Lower lobe of right lung (tissue), 2 donors: ENCODE measurements around the gene PPY. TPM values are rescaled to one million over a fixed set of nuclear protein-coding genes. Genes with fewer than 3 reads are reported as not detected.
"Not testable (repeated sequence)": the region's sequence is repeated elsewhere in the genome, so short reads cannot be mapped to it uniquely, and the experiment has no call there.

ENCODE experiments used
- ATAC-seq, 2 donors: fragments of 200-7000 bp; cut with Tn5 transposase; one replicate each; pipeline ENCODE4 v1.9.1; 2020 to 2022; ENCODE audit warnings: mild to moderate bottlenecking in 2 of 2, moderate library complexity in 2 of 2
- DNase-seq: peaks from one replicate; pipeline ENCODE4 v3.0.0-alpha.2; 2020
- H3K27ac ChIP-seq: fragments of 200-600 bp; one replicate; pipeline ENCODE4 v1.8.0; 2022
- H3K27me3 ChIP-seq: fragments of 200-600 bp; one replicate; pipeline ENCODE4 v1.8.0; 2022; ENCODE audit warnings: low read depth
- H3K36me3 ChIP-seq: fragments of 200-600 bp; one replicate; pipeline ENCODE4 v1.8.0; 2022; ENCODE audit warnings: mild to moderate bottlenecking
- H3K4me1 ChIP-seq: fragments of 200-600 bp; one replicate; pipeline ENCODE4 v1.8.0; 2022
- H3K4me3 ChIP-seq: fragments of 200-600 bp; one replicate; pipeline ENCODE4 v1.8.0; 2022; ENCODE audit warnings: mild to moderate bottlenecking
- H3K9me3 ChIP-seq: fragments of 200-600 bp; one replicate; pipeline ENCODE4 v1.8.0; 2022
- CTCF ChIP-seq: fragments of 200-600 bp; IDR thresholded peaks from one replicate; pipeline ENCODE4 v1.8.0; 2022; ENCODE audit warnings: antibody characterized with exemption, mild to moderate bottlenecking
- intact Hi-C: fragments of 100-400 bp; cut with DNase I; formaldehyde crosslinking; loops from one replicate; pipeline ENCODE4 v1.11.0; 2022
- total RNA-seq: library from RNA; stranded (reverse); fragmentation: NEBNext Ultra II Directional; extraction: Animal tissue kit (Norgen Biotek cat#: 25700); gene quantifications from one replicate; pipeline ENCODE4 v1.2.1, GENCODE V29; 2021
- donor health status: DM: no; HTN: yes; CAD: no; lungs with severe emphysema.

PPY gene
- total RNA-seq, 1 donor from 2014 or later = not detected

GRCh38 chr17:43935204-43935925 is 6.9 kb downstream of the PPY start:
- Histone ChIP-seq H3K4me1 (peaks cover 4% of the 10 kb centered on the region), H3K27me3 (peaks cover 23% of the 10 kb centered on the region), H3K27ac (no peak overlapping the region), H3K4me3 (no peak overlapping the region), H3K9me3 (no peaks in the 10 kb centered on the region), H3K36me3 (no peaks in the 10 kb centered on the region)
- no peak for TF ChIP-seq CTCF
- intact Hi-C loops = no loop called here
- ATAC-seq (no peak), DNase-seq (no peak)

DNA sequence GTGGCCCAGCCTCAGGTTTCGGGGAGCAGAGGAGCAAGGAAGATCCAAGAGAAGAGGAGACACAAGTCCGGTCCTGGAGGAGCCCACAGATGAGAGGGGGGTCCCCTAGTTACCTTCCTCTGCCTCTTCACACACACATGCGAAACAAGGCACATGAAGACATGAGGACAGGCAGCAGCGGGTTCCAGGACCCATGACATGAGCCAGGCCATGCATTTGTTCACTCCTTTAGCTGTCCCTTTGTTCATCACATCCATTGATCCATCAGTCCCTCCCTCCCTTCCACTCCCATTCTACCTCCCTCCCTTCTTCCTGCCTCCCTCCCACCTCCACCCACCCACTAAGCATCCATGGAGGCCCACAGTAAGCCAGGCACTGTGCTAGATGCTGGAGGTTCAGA is 9.4 kb downstream of the PPY start:
- no peaks in the 10 kb centered on the region for H3K36me3 ChIP-seq
- H3K27me3 ChIP-seq = peaks cover 12% of the 10 kb centered on the region
- no peak for DNase-seq
- H3K9me3 ChIP-seq = no peaks in the 10 kb centered on the region
- H3K4me3 ChIP-seq = no peak overlapping the region
- ATAC-seq = no peak
- TF ChIP-seq CTCF = no peak
- H3K27ac ChIP-seq = no peak overlapping the region
- peaks cover 1% of the 10 kb centered on the region for H3K4me1 ChIP-seq
- intact Hi-C loops = no loop called here

DNA sequence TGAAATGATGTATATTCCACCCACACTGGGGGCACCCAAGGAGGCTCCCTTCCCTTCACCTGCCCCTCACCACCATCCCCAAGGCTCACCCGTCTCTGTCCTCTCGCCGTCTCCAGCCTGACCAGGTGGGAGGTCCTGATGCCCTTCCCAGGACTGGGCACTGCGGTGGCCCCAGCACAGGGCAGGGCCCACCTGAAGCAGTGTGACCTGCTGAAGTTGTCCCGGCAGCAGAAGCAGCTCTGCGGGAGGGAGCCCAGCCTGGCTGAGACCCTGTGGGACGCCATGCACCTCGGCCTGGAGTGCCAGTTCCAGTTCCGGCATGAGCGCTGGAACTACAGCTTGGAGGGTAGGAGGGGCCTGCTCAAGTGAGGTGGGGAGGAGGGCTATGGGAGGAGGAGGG is 9.9 kb downstream of the PPY start:
- no peak overlapping the region for H3K27ac ChIP-seq
- H3K4me3 ChIP-seq = no peak overlapping the region
- no peak for TF ChIP-seq CTCF
- peaks cover 3% of the 10 kb centered on the region for H3K4me1 ChIP-seq
- intact Hi-C loops = no loop called here
- no peak for DNase-seq
- H3K36me3 ChIP-seq = no peaks in the 10 kb centered on the region
- peaks cover 9% of the 10 kb centered on the region for H3K27me3 ChIP-seq
- ATAC-seq = no peak
- H3K9me3 ChIP-seq = no peaks in the 10 kb centered on the region

DNA sequence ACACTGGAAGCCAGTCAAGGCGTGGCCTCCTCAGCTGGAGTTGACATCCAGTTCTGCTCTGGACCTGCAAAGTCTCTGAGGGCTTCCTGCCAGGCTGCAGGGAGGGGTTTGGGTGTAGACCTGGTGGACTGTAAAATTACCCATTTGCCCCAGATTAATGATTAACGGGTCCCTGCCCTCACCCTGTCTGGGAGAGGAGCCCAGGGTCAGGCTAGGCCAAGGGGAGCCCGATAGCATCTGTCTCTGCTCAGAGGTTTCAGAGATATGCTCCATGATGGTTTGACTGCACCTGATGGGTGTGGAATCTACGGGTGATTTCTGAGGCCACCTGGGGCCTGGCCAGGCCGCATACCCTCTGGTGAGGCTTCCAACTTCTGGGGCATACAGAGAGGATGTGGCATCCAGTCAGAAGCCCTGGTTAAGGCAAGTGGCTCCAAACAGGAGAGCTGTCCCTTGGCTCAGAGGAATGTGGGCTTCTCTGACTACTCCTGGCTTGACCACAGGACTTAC is 11.2 kb downstream of the PPY start:
- DNase-seq = no peak
- H3K27me3 ChIP-seq = peaks cover 10% of the 10 kb centered on the region
- no peaks in the 10 kb centered on the region for H3K36me3 ChIP-seq
- H3K4me1 ChIP-seq = peaks cover 10% of the 10 kb centered on the region
- no peak overlapping the region for H3K4me3 ChIP-seq
- TF ChIP-seq CTCF = no peak
- no peak overlapping the region for H3K27ac ChIP-seq
- intact Hi-C loops = no loop called here
- no peak for ATAC-seq
- no peaks in the 10 kb centered on the region for H3K9me3 ChIP-seq

DNA sequence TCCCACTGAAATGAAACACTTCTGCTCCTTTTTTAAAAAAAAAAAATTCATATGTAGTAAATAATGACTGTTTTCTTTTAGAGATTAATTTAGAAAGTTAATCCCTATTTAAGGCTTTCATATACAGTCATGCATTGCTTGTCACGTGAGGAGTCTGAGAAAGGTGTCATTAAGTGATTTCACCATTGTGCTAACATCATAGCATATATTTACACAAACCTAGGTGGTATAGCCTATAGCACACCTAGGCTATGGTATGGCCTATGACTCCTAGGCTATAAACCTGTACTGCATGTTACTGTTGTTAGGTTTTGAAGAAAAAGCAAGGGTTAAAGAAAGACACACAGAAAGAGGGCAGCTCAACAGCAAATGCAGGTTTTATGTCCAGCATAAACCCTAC is 13.7 kb downstream of the PPY start:
- no peak overlapping the region for H3K4me3 ChIP-seq
- TF ChIP-seq CTCF = no peak
- DNase-seq (no peak), ATAC-seq (no peak)
- H3K36me3 ChIP-seq = no peaks in the 10 kb centered on the region
- no peaks in the 10 kb centered on the region for H3K9me3 ChIP-seq
- H3K4me1 ChIP-seq = peaks cover 10% of the 10 kb centered on the region
- intact Hi-C loops = no loop called here
- H3K27me3 ChIP-seq = peaks cover 14% of the 10 kb centered on the region
- no peak overlapping the region for H3K27ac ChIP-seq

DNA sequence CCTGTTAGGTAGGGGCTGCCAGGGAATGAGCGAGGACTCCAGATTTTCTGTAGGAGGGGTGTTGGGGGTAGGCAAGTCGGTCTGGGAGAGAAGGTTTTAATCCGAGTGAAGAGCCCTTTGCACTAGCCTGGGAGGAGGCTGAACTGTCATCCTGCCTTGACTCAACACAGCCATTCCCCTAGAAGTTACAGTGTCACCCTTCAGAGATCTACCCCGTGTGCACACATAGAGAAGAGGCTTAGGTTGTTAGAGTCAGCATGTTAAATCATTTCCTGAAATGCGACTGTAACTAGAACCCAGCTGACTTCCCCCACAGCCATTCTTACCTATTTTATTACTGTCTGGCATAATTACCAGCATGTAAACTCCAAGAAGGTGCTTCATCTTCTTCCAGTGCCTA is 14.3 kb downstream of the PPY start:
- H3K9me3 ChIP-seq, intact Hi-C loops, ATAC-seq, H3K4me3 ChIP-seq, H3K27ac ChIP-seq, H3K36me3 ChIP-seq, DNase-seq: not testable (repeated sequence)
- Histone ChIP-seq H3K4me1 (peaks cover 10% of the 10 kb centered on the region), H3K27me3 (peaks cover 14% of the 10 kb centered on the region)
